GM12892 (cell line): Measurements from ENCODE around the gene NDUFAF3.

Experiments used
- DNase-seq: peaks from one replicate; pipeline ENCODE4 v3.0.0; 2011; ENCODE audit not compliant: insufficient read length
- FAIRE-seq: peaks from 2 replicates; lab custom pipeline; 2011; peaks lifted over from hg19 to GRCh38; lab: Jason Lieb, UNC
- POLR2A ChIP-seq: IDR thresholded peaks from 2 replicates; pipeline ENCODE4 v1.6.1; 2011; ENCODE audit warnings: low read depth, low read length, control low read depth
- POLR2AphosphoS5 ChIP-seq: IDR thresholded peaks from 2 replicates; pipeline ENCODE4 v1.6.1; 2011; ENCODE audit warnings: low read depth, low read length, control low read depth
- TAF1 ChIP-seq: IDR thresholded peaks from 2 replicates; pipeline ENCODE4 v1.6.1; 2011; ENCODE audit warnings: low read depth, mild to moderate bottlenecking, control low read depth, low read length, borderline replicate concordance

Gene NDUFAF3

GRCh38 chr3:48989796-48990635 is 31.9 kb upstream of the NDUFAF3 start, which contains the start of gene P4HTM:
P4HTM (plus strand) TSS chr3:48990241; CDS start chr3:48990257, 16 bp downstream.
- TF ChIP-seq POLR2AphosphoS5 (0 out of 2 replicates have a peak, but pooled peaks have one; percentile 42), POLR2A (peak; percentile 40; the same call in 1 of the 2 replicates), TAF1 (peak; percentile 52; the same call in 1 of the 2 replicates)
- DNase-seq (peak; percentile 61), FAIRE-seq (peak; percentile 90)

GRCh38 chr3:48990636-48991469 is 31.1 kb upstream of the NDUFAF3 start:
- DNase-seq (no peak), FAIRE-seq (peak; percentile 85)
- no peak for TF ChIP-seq POLR2AphosphoS5
- peak; percentile 19; the same call in 1 of the 2 replicates for TF ChIP-seq POLR2A
- TF ChIP-seq TAF1, result no peak

- FAIRE-seq (no peak), DNase-seq (no peak)
- TF ChIP-seq POLR2A (no peak), POLR2AphosphoS5 (no peak), TAF1 (no peak)
Measured at GRCh38 chr3:48991851-48992545, 29.9 kb upstream of the NDUFAF3 start.

GRCh38 chr3:48993834-48994233 is 28.1 kb upstream of the NDUFAF3 start:
- TF ChIP-seq POLR2AphosphoS5, result no peak
- TF ChIP-seq POLR2A, result no peak
- TF ChIP-seq TAF1, result no peak
- no peak for DNase-seq
- no peak for FAIRE-seq

GRCh38 chr3:48996640-48997039 is 25.3 kb upstream of the NDUFAF3 start:
- TF ChIP-seq TAF1 (no peak), POLR2AphosphoS5 (no peak), POLR2A (no peak)
- FAIRE-seq (no peak), DNase-seq (no peak)

- DNase-seq (no peak), FAIRE-seq (no peak)
- TF ChIP-seq POLR2AphosphoS5, result no peak
- no peak for TF ChIP-seq POLR2A
- no peak for TF ChIP-seq TAF1
Measured at GRCh38 chr3:48997102-48997635, 24.8 kb upstream of the NDUFAF3 start.

- FAIRE-seq, result no peak
- DNase-seq, result no peak
- TF ChIP-seq TAF1, result no peak
- 0 out of 2 replicates have a peak, but pooled peaks have one; percentile 17 for TF ChIP-seq POLR2A
- TF ChIP-seq POLR2AphosphoS5, result no peak
Measured at GRCh38 chr3:48997714-48998637, 23.9 kb upstream of the NDUFAF3 start.

- TF ChIP-seq POLR2AphosphoS5 (no peak), POLR2A (no peak), TAF1 (no peak)
- FAIRE-seq (no peak), DNase-seq (no peak)
Measured at GRCh38 chr3:48999085-48999858, 22.6 kb upstream of the NDUFAF3 start.

GRCh38 chr3:49001155-49001554 is 20.8 kb upstream of the NDUFAF3 start:
- FAIRE-seq, result no peak
- DNase-seq, result no peak
- TF ChIP-seq TAF1 (no peak), POLR2A (peak; percentile 18; the same call in 1 of the 2 replicates)
